HG02840 (cell line): Measurements from ENCODE around the gene OR5AU1.
"Not testable (repeated sequence)": the region's sequence is repeated elsewhere in the genome, so short reads cannot be mapped to it uniquely, and the experiment has no call there.

Source experiments
- ATAC-seq: cut with Tn5 transposase; IDR thresholded peaks from one replicate; pipeline ENCODE4 v1.9.1; 2021; ENCODE audit warnings: mild to moderate bottlenecking, moderate library complexity, moderate number of reproducible peaks; ENCODE audit not compliant: unreplicated experiment, low FRiP score

Gene OR5AU1

GRCh38 chr14:21182166-21182565 is 26.3 kb upstream of the OR5AU1 start:
- ATAC-seq = no peak

DNA sequence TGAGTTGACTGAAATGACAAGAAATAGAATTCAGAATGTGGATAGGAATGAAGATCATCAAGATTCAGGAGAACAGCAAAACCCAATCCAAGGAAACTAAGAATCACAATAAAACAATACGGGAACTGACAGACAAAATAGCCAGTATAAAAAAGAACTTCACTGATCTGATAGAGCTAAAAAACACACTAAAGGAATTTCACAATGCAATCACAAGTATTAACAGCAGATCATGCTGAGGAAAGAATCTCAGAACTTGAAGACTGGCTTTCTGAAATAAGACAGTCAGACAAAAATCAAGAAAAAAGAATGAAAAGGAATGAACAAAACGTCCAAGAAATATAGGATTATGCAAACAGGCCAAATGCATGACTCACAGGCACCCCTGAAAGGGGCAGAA is 15.3 kb upstream of the OR5AU1 start:
- ATAC-seq = no peak

- ATAC-seq = no peak
Measured at GRCh38 chr14:21169573-21169972, 13.7 kb upstream of the OR5AU1 start.

DNA sequence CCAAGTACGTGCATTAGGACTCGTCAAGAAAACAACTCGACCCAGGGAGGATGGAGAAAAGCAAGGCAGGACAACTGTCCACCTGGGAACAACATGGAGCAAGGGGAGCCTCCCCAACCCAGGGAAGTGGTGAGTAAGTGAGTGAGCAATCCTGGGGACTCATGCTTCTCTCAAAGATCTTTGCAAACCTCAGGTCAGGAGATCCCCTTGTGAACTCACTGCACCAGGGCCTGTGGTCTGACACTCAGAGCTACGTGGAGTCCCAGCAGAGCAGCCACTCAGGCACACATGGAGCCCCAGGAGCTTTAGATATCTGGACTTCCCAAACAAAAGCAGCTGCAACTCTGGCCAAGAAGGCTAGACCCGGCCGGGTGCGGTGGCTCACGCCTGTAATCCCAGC is 12.2 kb upstream of the OR5AU1 start:
- ATAC-seq = no peak

GRCh38 chr14:21165670-21166069 is 9.8 kb upstream of the OR5AU1 start:
- not testable (repeated sequence) for ATAC-seq

- not testable (repeated sequence) for ATAC-seq
Measured at GRCh38 chr14:21165002-21165605, 9.2 kb upstream of the OR5AU1 start.

DNA sequence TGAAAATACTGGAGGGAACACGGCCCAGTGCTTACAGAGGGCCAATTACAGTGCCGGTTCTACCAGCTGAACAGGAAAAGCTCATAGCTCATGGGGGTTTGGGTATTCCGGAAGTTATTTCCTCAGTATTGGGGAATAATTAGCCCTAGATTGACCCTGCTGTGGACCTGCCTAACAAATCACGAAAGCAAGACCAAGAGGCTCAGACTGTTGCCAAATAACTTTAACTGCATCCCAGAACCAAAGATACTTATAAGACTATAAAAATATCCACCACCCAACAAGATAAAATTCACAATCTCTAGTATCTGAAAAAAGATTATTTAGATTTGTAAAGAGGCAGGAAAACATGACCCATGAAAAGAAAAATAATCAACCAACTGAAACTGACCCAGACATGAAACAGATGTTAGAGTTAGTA is 8.0 kb upstream of the OR5AU1 start:
- ATAC-seq = no peak

GRCh38 chr14:21162081-21162480 is 6.2 kb upstream of the OR5AU1 start:
- no peak for ATAC-seq

DNA sequence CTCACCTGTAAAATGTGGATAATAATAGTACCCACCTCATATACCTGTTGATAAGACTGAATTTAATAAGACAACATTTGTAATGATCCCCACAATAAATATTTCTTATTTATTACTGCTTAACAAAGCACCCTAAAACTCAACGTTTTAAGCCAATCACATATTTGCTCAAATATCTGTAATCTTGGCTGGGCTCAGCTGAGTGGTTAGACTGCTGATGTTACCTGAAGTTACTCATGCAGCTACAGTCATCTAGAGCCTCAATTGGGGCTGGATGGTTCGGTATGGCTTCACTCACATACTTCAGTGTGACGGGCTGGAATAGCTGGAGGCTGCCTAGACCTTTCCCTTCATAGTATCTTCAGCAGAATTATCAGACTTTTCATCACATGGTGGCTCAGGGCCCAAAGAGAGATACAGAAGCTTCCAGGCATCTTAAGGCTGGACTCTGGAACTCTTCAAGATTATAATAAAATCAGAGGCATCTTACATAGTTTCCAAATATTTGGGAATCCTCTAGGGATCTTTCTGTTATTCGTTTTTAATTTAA is 4.3 kb upstream of the OR5AU1 start:
- no peak for ATAC-seq

DNA sequence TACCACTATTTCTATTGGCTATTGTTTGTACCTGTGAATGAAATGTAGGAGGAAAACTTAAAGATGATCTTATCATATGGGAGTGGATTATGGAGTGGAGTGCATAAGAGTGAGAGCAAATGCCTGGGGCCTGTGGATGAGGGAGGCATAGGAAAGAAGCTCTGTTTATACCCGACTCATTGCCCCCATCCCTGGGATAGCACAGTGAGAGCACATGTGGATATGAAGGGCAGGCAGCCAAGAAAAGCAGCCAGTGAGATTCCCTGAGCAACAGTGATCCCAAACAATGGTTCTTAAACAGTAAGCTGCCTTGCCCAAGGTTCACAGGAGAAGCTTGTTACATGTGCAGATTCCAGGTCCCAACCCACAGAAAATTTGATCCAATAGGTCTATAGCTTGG is 2.3 kb upstream of the OR5AU1 start:
- not testable (repeated sequence) for ATAC-seq

DNA sequence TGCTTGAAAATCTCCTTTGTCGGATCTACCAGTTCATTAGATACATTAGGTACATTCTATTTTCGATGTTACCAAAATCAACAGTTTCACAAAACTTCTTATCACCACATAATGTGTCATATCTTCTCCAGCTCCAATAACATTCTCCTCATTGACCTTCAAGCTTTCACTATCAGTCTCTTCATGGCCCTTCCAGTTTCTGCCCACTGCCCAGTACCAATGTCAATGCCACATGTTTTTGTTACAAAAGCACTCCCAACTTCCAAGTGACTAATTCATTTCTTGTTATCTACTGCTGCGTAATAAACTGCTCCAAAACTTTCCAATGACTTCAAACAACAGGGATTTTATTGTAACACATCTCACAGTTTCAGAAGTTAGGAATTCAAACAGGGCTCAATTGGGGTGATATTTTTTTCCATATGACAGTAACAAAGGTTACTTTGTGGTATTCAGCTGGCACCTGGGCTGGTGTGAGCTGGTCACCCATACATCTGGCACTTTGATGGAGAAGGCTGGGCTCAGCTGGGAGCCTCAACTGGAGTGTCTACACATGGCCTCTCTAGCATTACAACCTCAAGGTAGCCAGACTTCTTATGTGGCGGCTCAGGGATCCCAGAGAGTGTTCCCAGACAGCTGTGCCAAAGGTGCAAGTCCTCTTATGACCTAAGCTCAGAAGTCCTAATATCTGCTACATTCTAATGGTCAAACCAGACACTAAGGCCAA is 6.1 kb downstream of the OR5AU1 start:
- ATAC-seq = no peak

DNA sequence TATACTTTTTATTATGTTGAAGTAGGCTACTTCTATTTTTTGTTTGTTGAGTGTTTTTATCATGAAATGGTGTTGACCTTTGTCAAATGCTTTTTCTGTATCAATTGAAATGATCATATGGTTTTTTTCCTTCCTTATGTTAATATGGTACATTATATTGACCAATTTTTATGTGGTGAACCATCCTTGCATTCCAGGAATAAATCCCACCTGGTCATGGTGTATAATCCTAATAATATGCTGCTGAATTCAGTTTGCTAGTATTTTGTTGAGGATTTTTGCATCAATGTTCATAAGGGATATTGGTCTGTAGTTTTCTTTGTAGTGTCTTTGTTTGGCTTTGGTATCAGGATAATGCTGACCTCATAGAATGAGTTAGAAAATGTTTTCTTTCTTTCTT is 10.4 kb downstream of the OR5AU1 start:
- ATAC-seq = no peak

- no peak for ATAC-seq
Measured at GRCh38 chr14:21142357-21142756, 13.5 kb downstream of the OR5AU1 start.

- no peak for ATAC-seq
Measured at GRCh38 chr14:21136024-21136423, 19.8 kb downstream of the OR5AU1 start.

GRCh38 chr14:21133901-21134300 is 22.0 kb downstream of the OR5AU1 start:
- ATAC-seq = no peak

GRCh38 chr14:21123429-21123828 is 32.4 kb downstream of the OR5AU1 start:
- ATAC-seq = no peak

DNA sequence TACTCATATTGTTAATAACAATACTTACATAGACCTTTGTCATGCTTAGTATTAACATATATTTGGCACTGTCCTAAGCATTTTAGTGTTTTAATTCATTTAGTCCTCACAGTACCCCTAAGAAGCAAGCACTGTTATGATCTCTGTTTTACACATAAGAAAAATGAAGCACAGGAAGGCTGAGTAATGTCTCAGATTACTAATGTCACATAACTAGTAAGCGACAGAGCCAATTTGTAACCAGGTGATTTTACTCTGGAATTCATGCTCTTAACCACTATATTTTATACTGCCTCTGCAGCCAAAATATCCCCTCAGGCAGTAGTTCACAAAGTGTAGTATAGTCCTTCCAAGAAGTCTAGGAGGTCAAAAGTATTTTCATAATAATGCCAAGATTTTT is 34.7 kb downstream of the OR5AU1 start:
- ATAC-seq = no peak

- ATAC-seq = no peak
Measured at GRCh38 chr14:21120686-21121085, 35.2 kb downstream of the OR5AU1 start.

- no peak for ATAC-seq
Measured at GRCh38 chr14:21118933-21119332, 36.9 kb downstream of the OR5AU1 start.

GRCh38 chr14:21113369-21113768 is 42.5 kb downstream of the OR5AU1 start:
- no peak for ATAC-seq

- ATAC-seq = no peak
Measured at GRCh38 chr14:21112255-21112654, 43.6 kb downstream of the OR5AU1 start.
